ENCODE results near the gene SLC24A4. TPM values are rescaled to one million over a fixed set of nuclear protein-coding genes. Genes with fewer than 3 reads are reported as not detected.

SLC24A4 gene
- total RNA-seq, 3 donors from 2014 or later, result 0.15 to 0.96 TPM; not detected in 1

DNA sequence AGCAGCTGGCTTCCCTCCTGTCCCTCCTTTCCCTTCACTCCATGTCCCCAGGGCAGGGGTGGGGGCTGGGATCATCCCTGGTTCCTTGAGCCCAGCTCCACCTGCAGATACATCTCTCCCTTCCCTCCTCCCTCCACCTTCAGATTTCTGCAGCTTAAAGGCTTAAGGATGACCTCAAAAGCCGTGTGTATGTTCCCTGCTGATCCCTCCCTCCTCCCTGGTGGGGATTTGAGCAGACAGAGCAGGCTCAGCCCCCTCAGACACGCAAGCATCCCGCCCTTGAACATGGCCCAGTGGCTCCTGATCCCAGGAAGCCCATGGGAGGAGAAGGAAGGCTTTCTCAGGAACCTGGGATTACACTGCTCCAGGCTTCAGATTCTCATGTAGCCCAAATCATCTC, 107.7 kb downstream of the SLC24A4 start:
- TF ChIP-seq, protein P1, sequence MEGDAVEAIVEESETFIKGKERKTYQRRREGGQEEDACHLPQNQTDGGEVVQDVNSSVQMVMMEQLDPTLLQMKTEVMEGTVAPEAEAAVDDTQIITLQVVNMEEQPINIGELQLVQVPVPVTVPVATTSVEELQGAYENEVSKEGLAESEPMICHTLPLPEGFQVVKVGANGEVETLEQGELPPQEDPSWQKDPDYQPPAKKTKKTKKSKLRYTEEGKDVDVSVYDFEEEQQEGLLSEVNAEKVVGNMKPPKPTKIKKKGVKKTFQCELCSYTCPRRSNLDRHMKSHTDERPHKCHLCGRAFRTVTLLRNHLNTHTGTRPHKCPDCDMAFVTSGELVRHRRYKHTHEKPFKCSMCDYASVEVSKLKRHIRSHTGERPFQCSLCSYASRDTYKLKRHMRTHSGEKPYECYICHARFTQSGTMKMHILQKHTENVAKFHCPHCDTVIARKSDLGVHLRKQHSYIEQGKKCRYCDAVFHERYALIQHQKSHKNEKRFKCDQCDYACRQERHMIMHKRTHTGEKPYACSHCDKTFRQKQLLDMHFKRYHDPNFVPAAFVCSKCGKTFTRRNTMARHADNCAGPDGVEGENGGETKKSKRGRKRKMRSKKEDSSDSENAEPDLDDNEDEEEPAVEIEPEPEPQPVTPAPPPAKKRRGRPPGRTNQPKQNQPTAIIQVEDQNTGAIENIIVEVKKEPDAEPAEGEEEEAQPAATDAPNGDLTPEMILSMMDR (IDR thresholded peaks at IDR 0.05), result no peak
- no peak for TF ChIP-seq POLR2A (IDR thresholded peaks at IDR 0.05)
- no peak for TF ChIP-seq POLR2AphosphoS5 (IDR thresholded peaks at IDR 0.05)
- intact Hi-C loops (cut with DNase I; ENCODE audit: low total_unique reads), result no loop called here
- no peaks in the 10 kb centered on the region for H3K9me3 ChIP-seq
- no peaks in the 10 kb centered on the region for H3K27me3 ChIP-seq
- no peaks in the 10 kb centered on the region for H3K4me1 ChIP-seq
- no peak overlapping the region for H3K27ac ChIP-seq
- no peak overlapping the region for H3K4me3 ChIP-seq
- DNase-seq (ENCODE audit: low spot score in 2 of 2), result no peak
- H3K36me3 ChIP-seq, result no peaks in the 10 kb centered on the region

DNA sequence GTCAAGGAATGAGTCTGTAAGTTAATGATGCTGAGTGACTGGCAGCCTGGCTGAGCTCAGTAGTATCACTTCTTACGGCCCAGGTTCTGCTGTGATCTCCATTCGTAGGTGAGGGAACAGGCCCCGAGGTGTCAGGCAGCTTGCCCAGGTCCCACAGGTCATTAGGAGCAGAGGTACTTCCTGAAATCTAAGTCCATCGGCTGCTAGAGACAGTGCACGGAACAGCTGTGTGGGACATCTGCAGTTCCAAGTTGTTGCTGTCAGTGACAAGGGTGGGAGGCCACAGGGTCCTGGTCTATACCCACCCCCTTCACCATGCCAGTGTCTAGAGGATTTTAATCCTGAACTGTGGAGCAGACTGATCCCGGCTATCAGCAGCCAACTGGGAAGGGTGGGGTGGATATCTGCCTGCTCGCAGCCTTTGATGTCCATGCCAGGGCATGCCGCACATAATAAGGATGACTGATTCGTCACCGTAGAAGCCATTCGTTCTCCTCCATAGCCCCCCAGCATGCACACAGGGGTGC, 108.3 kb downstream of the SLC24A4 start:
- Histone ChIP-seq H3K4me3 (no peak overlapping the region), H3K9me3 (no peaks in the 10 kb centered on the region), H3K4me1 (no peaks in the 10 kb centered on the region), H3K27me3 (no peaks in the 10 kb centered on the region), H3K36me3 (no peaks in the 10 kb centered on the region), H3K27ac (no peak overlapping the region)
- intact Hi-C loops (cut with DNase I; ENCODE audit: low total_unique reads), result no loop called here
- TF ChIP-seq POLR2AphosphoS5 (IDR thresholded peaks at IDR 0.05) (no peak), POLR2A (IDR thresholded peaks at IDR 0.05) (no peak)
- TF ChIP-seq, protein P1 (IDR thresholded peaks at IDR 0.05), result no peak
- DNase-seq (ENCODE audit: low spot score in 2 of 2), result no peak

DNA sequence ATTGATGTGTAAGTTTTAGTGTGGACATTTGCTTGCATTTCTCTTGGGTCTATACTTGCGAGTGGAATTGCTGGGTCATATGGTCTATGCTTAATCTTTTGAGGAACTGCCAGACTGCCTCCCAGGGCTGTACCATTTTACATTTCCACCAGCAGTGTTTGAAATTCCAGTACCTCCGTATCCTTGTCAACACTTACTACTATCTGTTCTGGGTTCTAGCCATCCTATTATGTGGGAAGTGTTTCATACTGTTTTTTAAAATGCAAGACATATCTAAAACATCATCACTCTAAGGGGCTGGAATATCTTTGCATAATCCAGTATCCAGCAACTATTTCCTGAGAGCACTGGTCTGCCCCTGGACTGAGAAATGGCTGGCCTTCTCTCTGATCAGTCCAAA, 110.4 kb downstream of the SLC24A4 start:
- no peaks in the 10 kb centered on the region for H3K9me3 ChIP-seq
- no peaks in the 10 kb centered on the region for H3K36me3 ChIP-seq
- intact Hi-C loops (cut with DNase I; ENCODE audit: low total_unique reads), result no loop called here
- no peak for TF ChIP-seq POLR2AphosphoS5 (IDR thresholded peaks at IDR 0.05)
- TF ChIP-seq, protein P1 (IDR thresholded peaks at IDR 0.05), result no peak
- no peak for TF ChIP-seq POLR2A (IDR thresholded peaks at IDR 0.05)
- no peak for DNase-seq (ENCODE audit: low spot score in 2 of 2)
- no peak overlapping the region for H3K4me3 ChIP-seq
- no peaks in the 10 kb centered on the region for H3K4me1 ChIP-seq
- no peak overlapping the region for H3K27ac ChIP-seq
- no peaks in the 10 kb centered on the region for H3K27me3 ChIP-seq

DNA sequence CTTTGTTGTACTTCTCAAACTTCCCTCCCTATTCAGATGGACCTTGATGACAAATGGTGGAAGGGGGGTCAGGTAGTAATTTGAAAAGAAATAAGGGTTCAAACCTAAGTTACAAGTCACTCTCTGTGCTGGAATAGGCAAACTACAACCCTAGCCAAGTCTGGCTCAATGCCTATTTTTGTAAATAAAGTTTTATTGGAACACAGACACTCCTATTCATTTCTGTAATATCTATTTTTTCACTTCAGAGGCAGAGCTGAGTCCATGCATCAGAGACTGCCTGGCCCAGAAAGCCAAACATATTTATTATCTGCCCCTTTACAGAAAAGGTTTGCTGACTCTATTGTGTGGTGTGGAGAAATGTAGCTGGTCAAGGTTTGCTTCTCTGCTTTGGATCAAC, 112.2 kb downstream of the SLC24A4 start:
- intact Hi-C loops (cut with DNase I; ENCODE audit: low total_unique reads), result no loop called here

DNA sequence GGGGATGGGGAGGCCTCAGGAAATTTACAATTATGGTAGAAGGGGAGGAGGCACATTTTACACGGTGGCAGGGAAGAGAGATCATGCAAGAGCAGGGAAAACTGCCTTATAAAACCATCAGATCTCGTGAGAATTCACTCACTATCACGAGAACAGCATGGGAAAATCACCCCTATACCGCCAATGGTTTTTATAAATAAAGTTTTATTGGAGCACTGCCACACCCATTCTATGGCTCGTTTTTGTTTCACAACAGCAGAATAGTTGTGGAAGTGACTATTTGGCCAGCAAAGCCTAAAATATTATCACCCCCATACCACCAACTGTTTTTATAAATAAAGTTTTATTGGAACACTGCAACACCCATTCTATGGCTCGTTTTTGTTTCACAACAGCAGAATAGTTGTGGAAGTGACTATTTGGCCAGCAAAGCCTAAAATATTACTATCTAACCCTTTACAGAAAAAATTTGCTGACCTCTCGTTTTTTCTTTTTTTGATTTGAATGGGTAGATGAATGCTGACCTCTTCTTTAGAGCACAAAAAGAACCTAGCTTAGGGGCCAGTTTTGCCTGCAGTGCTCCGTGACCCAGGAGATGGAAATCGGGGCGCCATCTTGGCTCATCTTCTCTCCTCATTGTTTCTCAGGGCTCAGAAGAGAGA, 113.3 kb downstream of the SLC24A4 start:
- no peaks in the 10 kb centered on the region for H3K27me3 ChIP-seq
- intact Hi-C loops (cut with DNase I; ENCODE audit: low total_unique reads), result no loop called here

More for the DNA sequence above, 112.2 kb downstream of the SLC24A4 start:
- Histone ChIP-seq H3K4me3 (no peak overlapping the region), H3K9me3 (no peaks in the 10 kb centered on the region), H3K27me3 (no peaks in the 10 kb centered on the region), H3K27ac (no peak overlapping the region), H3K36me3 (no peaks in the 10 kb centered on the region), H3K4me1 (no peaks in the 10 kb centered on the region)
- TF ChIP-seq, protein P1 (IDR thresholded peaks at IDR 0.05), result no peak
- no peak for TF ChIP-seq POLR2AphosphoS5 (IDR thresholded peaks at IDR 0.05)
- no peak for DNase-seq (ENCODE audit: low spot score in 2 of 2)

More for the DNA sequence above, 113.3 kb downstream of the SLC24A4 start:
- Histone ChIP-seq H3K27ac (no peak overlapping the region), H3K36me3 (no peaks in the 10 kb centered on the region), H3K4me3 (no peak overlapping the region), H3K9me3 (no peaks in the 10 kb centered on the region), H3K4me1 (no peaks in the 10 kb centered on the region)
- DNase-seq (ENCODE audit: low spot score in 2 of 2), result no peak
- TF ChIP-seq, protein P1 (IDR thresholded peaks at IDR 0.05), result no peak
- TF ChIP-seq POLR2AphosphoS5 (IDR thresholded peaks at IDR 0.05), result no peak
- TF ChIP-seq POLR2A (IDR thresholded peaks at IDR 0.05), result no peak

Measured in breast epithelium (tissue), 4 donors.